ENCODE data around the gene MMP20. TPM values are rescaled to one million over a fixed set of nuclear protein-coding genes. Genes with fewer than 3 reads are reported as not detected.

Gene MMP20
- total RNA-seq, 3 donors from 2014 or later: 0.59 TPM; not detected in 2

GRCh38 chr11:102546427-102546826 lies 78.7 kb downstream of the MMP20 start:
- Histone ChIP-seq H3K27me3 (no peaks in the 10 kb centered on the region), H3K9me3 (no peaks in the 10 kb centered on the region), H3K36me3 (no peaks in the 10 kb centered on the region), H3K27ac (peak overlapping the region in 1 of 2 donors; percentile 60), H3K4me1 (no peaks in the 10 kb centered on the region), H3K4me3 (no peak overlapping the region)
- TF ChIP-seq CTCF (IDR thresholded peaks at IDR 0.05): no peak
- TF ChIP-seq POLR2A (IDR thresholded peaks at IDR 0.05): no peak
- no peak for TF ChIP-seq POLR2AphosphoS5 (IDR thresholded peaks at IDR 0.05)
- intact Hi-C loops (cut with DNase I; ENCODE audit: low total_unique reads): no loop called here
- DNase-seq (ENCODE audit: low spot score in 2 of 2): no peak

- Histone ChIP-seq H3K4me1 (no peaks in the 10 kb centered on the region), H3K27me3 (no peaks in the 10 kb centered on the region), H3K4me3 (no peak overlapping the region), H3K27ac (peak overlapping the region in 1 of 2 donors; percentile 1), H3K36me3 (no peaks in the 10 kb centered on the region), H3K9me3 (no peaks in the 10 kb centered on the region)
- intact Hi-C loops (cut with DNase I; ENCODE audit: low total_unique reads): no loop called here
- TF ChIP-seq POLR2AphosphoS5 (IDR thresholded peaks at IDR 0.05) (no peak), CTCF (IDR thresholded peaks at IDR 0.05) (no peak), POLR2A (IDR thresholded peaks at IDR 0.05) (no peak)
- DNase-seq (ENCODE audit: low spot score in 2 of 2): no peak
These were observed 79.4 kb downstream of the MMP20 start for GRCh38 chr11:102545701-102546100.

- Histone ChIP-seq H3K4me3 (no peak overlapping the region), H3K27me3 (no peaks in the 10 kb centered on the region)
- DNase-seq (ENCODE audit: low spot score in 2 of 2): no peak
These were observed 80.5 kb downstream of the MMP20 start for GRCh38 chr11:102544594-102544993.

GRCh38 chr11:102539567-102539966 lies 85.6 kb downstream of the MMP20 start:
- Histone ChIP-seq H3K36me3 (no peaks in the 10 kb centered on the region), H3K27ac (no peak overlapping the region), H3K9me3 (no peaks in the 10 kb centered on the region), H3K4me1 (no peaks in the 10 kb centered on the region), H3K27me3 (no peaks in the 10 kb centered on the region), H3K4me3 (no peak overlapping the region)
- TF ChIP-seq CTCF (IDR thresholded peaks at IDR 0.05) (no peak), POLR2A (IDR thresholded peaks at IDR 0.05) (no peak), POLR2AphosphoS5 (IDR thresholded peaks at IDR 0.05) (no peak)
- intact Hi-C loops (cut with DNase I; ENCODE audit: low total_unique reads): no loop called here
- DNase-seq (ENCODE audit: low spot score in 2 of 2): no peak

More at GRCh38 chr11:102544594-102544993, 80.5 kb downstream of the MMP20 start:
- no peak for TF ChIP-seq POLR2A (IDR thresholded peaks at IDR 0.05)
- no peak for TF ChIP-seq POLR2AphosphoS5 (IDR thresholded peaks at IDR 0.05)
- TF ChIP-seq CTCF (IDR thresholded peaks at IDR 0.05): no peak
- H3K27ac ChIP-seq: no peak overlapping the region
- H3K9me3 ChIP-seq: no peaks in the 10 kb centered on the region
- H3K36me3 ChIP-seq: no peaks in the 10 kb centered on the region
- intact Hi-C loops (cut with DNase I; ENCODE audit: low total_unique reads): no loop called here
- H3K4me1 ChIP-seq: no peaks in the 10 kb centered on the region

- intact Hi-C loops (cut with DNase I; ENCODE audit: low total_unique reads): no loop called here
- H3K27me3 ChIP-seq: no peaks in the 10 kb centered on the region
- TF ChIP-seq POLR2AphosphoS5 (IDR thresholded peaks at IDR 0.05) (no peak), POLR2A (IDR thresholded peaks at IDR 0.05) (no peak), CTCF (IDR thresholded peaks at IDR 0.05) (no peak)
These were observed 86.2 kb downstream of the MMP20 start for GRCh38 chr11:102538932-102539331.

More at GRCh38 chr11:102538932-102539331, 86.2 kb downstream of the MMP20 start:
- no peaks in the 10 kb centered on the region for H3K9me3 ChIP-seq
- H3K27ac ChIP-seq: no peak overlapping the region
- no peak overlapping the region for H3K4me3 ChIP-seq
- H3K4me1 ChIP-seq: no peaks in the 10 kb centered on the region
- DNase-seq (ENCODE audit: low spot score in 2 of 2): no peak
- H3K36me3 ChIP-seq: no peaks in the 10 kb centered on the region
